ENCODE results near the gene WDR6.

The WDR6 gene

GRCh38 chr3:49007068-49007770, at the start of gene WDR6:
Gene WDR6 (plus strand): TSS chr3:49007391. CDS start chr3:49007432, 41 bp downstream.
- peak; percentile 84 for DNase-seq

- DNase-seq = no peak
Observed at GRCh38 chr3:48960841-48961413, 46.3 kb upstream of the WDR6 start.

- no peak for DNase-seq
Observed at GRCh38 chr3:48962340-48962739, 44.9 kb upstream of the WDR6 start.

- DNase-seq = no peak
Observed at GRCh38 chr3:48962939-48963338, 44.3 kb upstream of the WDR6 start.

- DNase-seq = no peak
Observed at GRCh38 chr3:48963591-48963990, 43.6 kb upstream of the WDR6 start.

GRCh38 chr3:48966367-48966766, 40.8 kb upstream of the WDR6 start:
- no peak for DNase-seq

GRCh38 chr3:48966876-48967361, 40.3 kb upstream of the WDR6 start:
- DNase-seq = no peak

GRCh38 chr3:48970586-48970985, 36.6 kb upstream of the WDR6 start:
- DNase-seq = no peak

GRCh38 chr3:48974076-48974864, 32.9 kb upstream of the WDR6 start:
- DNase-seq = no peak

- DNase-seq = no peak
Observed at GRCh38 chr3:48979451-48979850, 27.7 kb upstream of the WDR6 start.

GRCh38 chr3:48980295-48980694, 26.9 kb upstream of the WDR6 start:
- DNase-seq = no peak

GRCh38 chr3:48982016-48982415, 25.2 kb upstream of the WDR6 start:
- DNase-seq = no peak

GRCh38 chr3:48982686-48983085, 24.5 kb upstream of the WDR6 start:
- no peak for DNase-seq

- no peak for DNase-seq
Observed at GRCh38 chr3:48983096-48983495, 24.1 kb upstream of the WDR6 start.

- DNase-seq = no peak
Observed at GRCh38 chr3:48984663-48985062, 22.5 kb upstream of the WDR6 start.

- DNase-seq = no peak
Observed at GRCh38 chr3:48985831-48986376, 21.3 kb upstream of the WDR6 start.

GRCh38 chr3:48989126-48989795, 17.9 kb upstream of the WDR6 start:
- no peak for DNase-seq

- no peak for DNase-seq
Observed at GRCh38 chr3:48989796-48990635, 17.2 kb upstream of the WDR6 start, which contains the start of gene P4HTM. Gene P4HTM (plus strand): TSS chr3:48990241. CDS start chr3:48990257, 16 bp downstream.

- DNase-seq = no peak
Observed at GRCh38 chr3:48990636-48991469, 16.3 kb upstream of the WDR6 start.

GRCh38 chr3:48991851-48992545, 15.2 kb upstream of the WDR6 start:
- DNase-seq = no peak
